SK-N-SH (cell line): ENCODE data around the gene ABR. TPM values are rescaled to one million over a fixed set of nuclear protein-coding genes. Genes with fewer than 3 reads are reported as not detected.
A peak's percentile ranks its signal among the peaks of the same experiment; 100 is the strongest.

ENCODE experiments used
- CTCF ChIA-PET: fragments of 300-600, 350-600 bp; formaldehyde crosslinking; extraction: SDS; loops from one replicate; lab custom pipeline; 2021; lab: Yijun Ruan, JAX
- POLR2A ChIA-PET: fragments of 350-600 bp; sonication (Branson Sonifier 250); formaldehyde crosslinking; extraction: SDS; loops from one replicate; lab custom pipeline; 2020; ENCODE audit warnings: antibody characterized with exemption, inconsistent platforms; lab: Yijun Ruan, JAX
- DNase-seq: peaks from one replicate; pipeline ENCODE4 v3.0.0; 2012
- H2AFZ ChIP-seq: fragments of 200-600 bp; sonication (generic); 2 replicates; pipeline ENCODE4 v1.8.1; 2016; ENCODE audit warnings: antibody characterized with exemption, mild to moderate bottlenecking, low read depth
- H3F3A ChIP-seq: fragments of 200-600 bp; sonication (generic); replicated peaks from 2 replicates; pipeline ENCODE3; 2016; ENCODE audit warnings: antibody characterized with exemption, mild to moderate bottlenecking; ENCODE audit not compliant: insufficient read depth
- H3K27ac ChIP-seq, 2 experiments: fragments of 200-500 bp in 1 of 2; fragments of 200-600 bp in 1 of 2; sonication (Bioruptor generic) in 1 of 2; sonication (generic), shearing (Covaris generic) in 1 of 2; 2 replicates each; pipeline versions ENCODE4 v1.5.1 to v1.6.1; 2014 to 2016; ENCODE audit warnings: low read depth in 2 of 2, inconsistent platforms in 1 of 2, low read length in 1 of 2, mild to moderate bottlenecking in 1 of 2, mixed read lengths in 1 of 2
- H3K27me3 ChIP-seq: fragments of 200-600 bp; sonication (generic), shearing (Covaris generic); 2 replicates; pipeline ENCODE4 v1.6.1; 2016; ENCODE audit warnings: mixed run types; ENCODE audit not compliant: insufficient read depth
- H3K36me3 ChIP-seq, 2 experiments: fragments of 200-500 bp in 1 of 2; fragments of 200-600 bp in 1 of 2; sonication (Bioruptor generic) in 1 of 2; sonication (generic) in 1 of 2; replicated peaks in 1 of 2; 2 replicates each; pipeline versions ENCODE3 to v1.5.1; 2014 to 2016; ENCODE audit warnings: low read length in 1 of 2, mild to moderate bottlenecking in 1 of 2; ENCODE audit not compliant: insufficient read depth in 2 of 2, control insufficient read depth in 1 of 2
- H3K4me1 ChIP-seq, 2 experiments: fragments of 200-500 bp in 1 of 2; fragments of 200-600 bp in 1 of 2; sonication (Bioruptor generic) in 1 of 2; sonication (generic), shearing (Covaris generic) in 1 of 2; 2 replicates each; pipeline versions ENCODE4 v1.5.1 to v1.6.1; 2014 to 2016; ENCODE audit warnings: low read depth in 1 of 2, low read length in 1 of 2, mixed run types in 1 of 2; ENCODE audit not compliant: insufficient read depth in 2 of 2, control insufficient read depth in 1 of 2
- H3K4me2 ChIP-seq: fragments of 200-600 bp; sonication (generic), shearing (Covaris generic); 2 replicates; pipeline ENCODE4 v1.6.1; 2017; ENCODE audit warnings: mixed run types
- H3K4me3 ChIP-seq, 2 experiments: fragments of 200-500 bp in 1 of 2; fragments of 200-600 bp in 1 of 2; sonication (Bioruptor generic) in 1 of 2; sonication (generic), shearing (Covaris generic) in 1 of 2; 2 replicates each; pipeline versions ENCODE4 v1.5.1 to v1.8.1; 2014 to 2016; ENCODE audit warnings: low read depth in 2 of 2, inconsistent platforms in 1 of 2, low read length in 1 of 2, mild to moderate bottlenecking in 1 of 2, mixed read lengths in 1 of 2, moderate library complexity in 1 of 2
- H3K79me2 ChIP-seq: fragments of 200-600 bp; sonication (generic); 2 replicates; pipeline ENCODE4 v1.8.1; 2017; ENCODE audit warnings: mild to moderate bottlenecking; ENCODE audit not compliant: insufficient read depth
- H3K9ac ChIP-seq: fragments of 200-600 bp; sonication (generic); 2 replicates; pipeline ENCODE4 v1.6.1; 2017; ENCODE audit warnings: mixed run types
- H3K9me2 ChIP-seq: fragments of 200-600 bp; sonication (generic); 2 replicates; pipeline ENCODE4 v1.6.1; 2017; ENCODE audit warnings: mixed run types
- H3K9me3 ChIP-seq: fragments of 200-600 bp; sonication (generic); 2 replicates; pipeline ENCODE4 v1.6.1; 2017; ENCODE audit warnings: mixed run types, mild to moderate bottlenecking, moderate library complexity
- H4K20me1 ChIP-seq: fragments of 200-600 bp; sonication (generic); 2 replicates; pipeline ENCODE4 v1.6.1; 2017; ENCODE audit warnings: mild to moderate bottlenecking, mixed run types; ENCODE audit not compliant: insufficient read depth
- ELF1 ChIP-seq: IDR thresholded peaks from 2 replicates; pipeline ENCODE4 v1.4.0; 2012
- EP300 ChIP-seq, 2 experiments: IDR thresholded peaks; 2 replicates each; pipeline versions ENCODE4 v1.4.0 to v1.6.1; 2012; ENCODE audit warnings: borderline replicate concordance in 1 of 2, low read depth in 1 of 2, low read length in 1 of 2
- GABPA ChIP-seq: IDR thresholded peaks from 2 replicates; pipeline ENCODE4 v1.4.0; 2012; ENCODE audit warnings: low read depth, mild to moderate bottlenecking
- GATA2 ChIP-seq: sonication (generic); formaldehyde crosslinking; IDR thresholded peaks from 2 replicates; pipeline ENCODE4 v1.5.0; 2020; ENCODE audit warnings: mild to moderate bottlenecking, missing genetic modification reagents
- JUND ChIP-seq: IDR thresholded peaks from 2 replicates; pipeline ENCODE4 v1.4.0; 2012
- MEF2A ChIP-seq: IDR thresholded peaks from 2 replicates; pipeline ENCODE4 v1.4.0; 2012; ENCODE audit warnings: low read depth, borderline replicate concordance
- NFIC ChIP-seq: IDR thresholded peaks from 2 replicates; pipeline ENCODE4 v1.4.0; 2012; ENCODE audit warnings: borderline replicate concordance
- NRF1 ChIP-seq: IDR thresholded peaks from 2 replicates; pipeline ENCODE4 v1.6.1; 2012; ENCODE audit warnings: low read depth, mild to moderate bottlenecking, low read length
- RCOR1 ChIP-seq: fragments of 150-350 bp; IDR thresholded peaks from 2 replicates; pipeline ENCODE4 v1.6.1; 2017; ENCODE audit warnings: antibody characterized with exemption, low read length
- SIN3A ChIP-seq: IDR thresholded peaks from 2 replicates; pipeline ENCODE4 v1.6.1; 2012; ENCODE audit warnings: low read depth, mild to moderate bottlenecking, low read length, moderate library complexity, borderline replicate concordance
- TAF1 ChIP-seq: IDR thresholded peaks from 2 replicates; pipeline ENCODE4 v1.6.1; 2012; ENCODE audit warnings: low read depth, mild to moderate bottlenecking, low read length, moderate library complexity, borderline replicate concordance
- TEAD4 ChIP-seq: IDR thresholded peaks from 2 replicates; pipeline ENCODE4 v1.4.0; 2012; ENCODE audit warnings: mild to moderate bottlenecking, borderline replicate concordance; ENCODE audit not compliant: insufficient read depth
- WGBS: methylation state at CpG from one replicate; pipeline ENCODE4 v1.1.6; 2017; ENCODE audit warnings: low lambda C conversion rate; 5-methylcytosine and 5-hydroxymethylcytosine counted together
- polyA plus RNA-seq, 3 experiments: library from polyadenylated mRNA; depleted of rRNA; stranded (reverse); fragments of >200 nt; gene quantifications; 2 replicates each; pipeline ENCODE4 v1.2.3, GENCODE V29; 2012
- TF ChIP-seq, protein P1 (sequence below): IDR thresholded peaks from 2 replicates; pipeline ENCODE4 v1.4.0; 2012; ENCODE audit warnings: low read depth, borderline replicate concordance
- TF ChIP-seq, protein P2 (sequence below): fragments of 150-350 bp; IDR thresholded peaks from 2 replicates; pipeline ENCODE4 v1.6.1; 2016; ENCODE audit warnings: mild to moderate bottlenecking, low read depth, low read length
- TF ChIP-seq, protein P3 (sequence below): IDR thresholded peaks from 2 replicates; pipeline ENCODE4 v1.6.1; 2012; ENCODE audit warnings: mild to moderate bottlenecking, low read depth, low read length, moderate library complexity
- TF ChIP-seq, protein P4 (sequence below): IDR thresholded peaks from 2 replicates; pipeline ENCODE4 v1.4.0; 2012; ENCODE audit warnings: low read depth, borderline replicate concordance
- TF ChIP-seq, protein P5 (sequence below): IDR thresholded peaks from 2 replicates; pipeline ENCODE4; 2012

Gene ABR
- polyA plus RNA-seq, 1 of the 3 experiments (the other 2 are of a cell fraction) = 117 TPM

DNA sequence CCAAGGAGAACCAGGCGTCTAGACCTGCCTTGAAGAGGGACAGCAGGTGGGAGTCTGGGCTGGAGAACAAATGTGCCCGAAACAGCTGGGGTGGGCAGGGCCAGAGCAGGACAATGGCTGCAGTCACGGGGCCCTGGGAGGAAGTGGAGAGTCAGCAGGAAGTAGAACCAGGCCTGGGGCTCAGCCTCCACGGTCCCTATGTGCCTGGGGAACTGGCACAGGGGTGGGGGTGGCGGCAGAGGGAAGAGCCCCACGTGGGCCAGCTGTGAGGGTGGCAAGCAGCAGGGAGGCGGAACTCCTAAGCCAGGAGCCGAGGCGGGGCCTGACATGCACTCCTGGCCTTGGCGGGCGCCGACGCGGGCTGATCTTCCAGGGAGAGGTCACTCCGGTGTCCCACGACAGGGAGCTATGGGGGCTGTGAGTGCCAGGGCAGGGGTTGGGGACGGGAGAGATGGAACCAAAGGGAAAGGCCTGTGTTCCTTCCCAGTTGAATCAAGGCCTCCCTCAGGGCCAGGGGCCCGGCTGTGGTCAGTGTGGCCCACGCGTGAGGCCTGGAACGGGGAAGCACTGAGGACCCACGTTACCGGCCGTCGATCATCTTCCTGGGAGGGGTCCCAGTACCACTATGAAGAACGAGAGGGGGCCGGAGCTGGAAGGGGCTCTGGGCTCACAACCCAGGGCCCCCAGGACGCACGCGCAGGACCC, 140.1 kb downstream of the ABR start (continued):
- TF ChIP-seq, protein P1, sequence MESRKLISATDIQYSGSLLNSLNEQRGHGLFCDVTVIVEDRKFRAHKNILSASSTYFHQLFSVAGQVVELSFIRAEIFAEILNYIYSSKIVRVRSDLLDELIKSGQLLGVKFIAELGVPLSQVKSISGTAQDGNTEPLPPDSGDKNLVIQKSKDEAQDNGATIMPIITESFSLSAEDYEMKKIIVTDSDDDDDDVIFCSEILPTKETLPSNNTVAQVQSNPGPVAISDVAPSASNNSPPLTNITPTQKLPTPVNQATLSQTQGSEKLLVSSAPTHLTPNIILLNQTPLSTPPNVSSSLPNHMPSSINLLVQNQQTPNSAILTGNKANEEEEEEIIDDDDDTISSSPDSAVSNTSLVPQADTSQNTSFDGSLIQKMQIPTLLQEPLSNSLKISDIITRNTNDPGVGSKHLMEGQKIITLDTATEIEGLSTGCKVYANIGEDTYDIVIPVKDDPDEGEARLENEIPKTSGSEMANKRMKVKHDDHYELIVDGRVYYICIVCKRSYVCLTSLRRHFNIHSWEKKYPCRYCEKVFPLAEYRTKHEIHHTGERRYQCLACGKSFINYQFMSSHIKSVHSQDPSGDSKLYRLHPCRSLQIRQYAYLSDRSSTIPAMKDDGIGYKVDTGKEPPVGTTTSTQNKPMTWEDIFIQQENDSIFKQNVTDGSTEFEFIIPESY = no peak
- TF ChIP-seq, protein P2, sequence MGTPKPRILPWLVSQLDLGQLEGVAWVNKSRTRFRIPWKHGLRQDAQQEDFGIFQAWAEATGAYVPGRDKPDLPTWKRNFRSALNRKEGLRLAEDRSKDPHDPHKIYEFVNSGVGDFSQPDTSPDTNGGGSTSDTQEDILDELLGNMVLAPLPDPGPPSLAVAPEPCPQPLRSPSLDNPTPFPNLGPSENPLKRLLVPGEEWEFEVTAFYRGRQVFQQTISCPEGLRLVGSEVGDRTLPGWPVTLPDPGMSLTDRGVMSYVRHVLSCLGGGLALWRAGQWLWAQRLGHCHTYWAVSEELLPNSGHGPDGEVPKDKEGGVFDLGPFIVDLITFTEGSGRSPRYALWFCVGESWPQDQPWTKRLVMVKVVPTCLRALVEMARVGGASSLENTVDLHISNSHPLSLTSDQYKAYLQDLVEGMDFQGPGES = no peak
- TF ChIP-seq GATA2 (no peak), ELF1 (no peak)
- TF ChIP-seq, protein P3, sequence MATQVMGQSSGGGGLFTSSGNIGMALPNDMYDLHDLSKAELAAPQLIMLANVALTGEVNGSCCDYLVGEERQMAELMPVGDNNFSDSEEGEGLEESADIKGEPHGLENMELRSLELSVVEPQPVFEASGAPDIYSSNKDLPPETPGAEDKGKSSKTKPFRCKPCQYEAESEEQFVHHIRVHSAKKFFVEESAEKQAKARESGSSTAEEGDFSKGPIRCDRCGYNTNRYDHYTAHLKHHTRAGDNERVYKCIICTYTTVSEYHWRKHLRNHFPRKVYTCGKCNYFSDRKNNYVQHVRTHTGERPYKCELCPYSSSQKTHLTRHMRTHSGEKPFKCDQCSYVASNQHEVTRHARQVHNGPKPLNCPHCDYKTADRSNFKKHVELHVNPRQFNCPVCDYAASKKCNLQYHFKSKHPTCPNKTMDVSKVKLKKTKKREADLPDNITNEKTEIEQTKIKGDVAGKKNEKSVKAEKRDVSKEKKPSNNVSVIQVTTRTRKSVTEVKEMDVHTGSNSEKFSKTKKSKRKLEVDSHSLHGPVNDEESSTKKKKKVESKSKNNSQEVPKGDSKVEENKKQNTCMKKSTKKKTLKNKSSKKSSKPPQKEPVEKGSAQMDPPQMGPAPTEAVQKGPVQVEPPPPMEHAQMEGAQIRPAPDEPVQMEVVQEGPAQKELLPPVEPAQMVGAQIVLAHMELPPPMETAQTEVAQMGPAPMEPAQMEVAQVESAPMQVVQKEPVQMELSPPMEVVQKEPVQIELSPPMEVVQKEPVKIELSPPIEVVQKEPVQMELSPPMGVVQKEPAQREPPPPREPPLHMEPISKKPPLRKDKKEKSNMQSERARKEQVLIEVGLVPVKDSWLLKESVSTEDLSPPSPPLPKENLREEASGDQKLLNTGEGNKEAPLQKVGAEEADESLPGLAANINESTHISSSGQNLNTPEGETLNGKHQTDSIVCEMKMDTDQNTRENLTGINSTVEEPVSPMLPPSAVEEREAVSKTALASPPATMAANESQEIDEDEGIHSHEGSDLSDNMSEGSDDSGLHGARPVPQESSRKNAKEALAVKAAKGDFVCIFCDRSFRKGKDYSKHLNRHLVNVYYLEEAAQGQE = no peak

DNA sequence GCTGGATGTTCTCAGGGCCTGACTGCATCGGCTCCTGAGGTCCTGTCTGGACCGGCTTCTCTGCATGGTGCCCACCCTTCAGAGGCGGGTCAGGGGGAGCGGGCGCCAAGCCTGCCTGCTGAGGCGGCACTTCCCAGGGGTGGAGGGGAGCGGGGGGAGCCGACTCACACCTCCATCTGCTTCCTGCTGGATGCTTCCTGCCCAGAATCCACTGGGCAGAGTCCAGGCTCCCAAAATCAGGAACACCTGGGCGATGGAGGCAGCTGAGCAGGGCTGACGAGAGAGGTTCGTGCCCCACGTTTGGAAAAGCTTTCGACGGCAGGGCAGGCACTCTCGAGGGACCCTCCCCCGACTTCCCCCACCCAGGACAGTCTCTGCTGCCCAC, 140.7 kb downstream of the ABR start:
- no peak overlapping the region for H2AFZ ChIP-seq
- H3K4me2 ChIP-seq = no peak overlapping the region
- CTCF ChIA-PET = interaction anchor here (1.3 to 7.2 kb wide), 4 partner anchors 8 to 42 kb away, joined by 3 to 54 read pairs (median 5); partner anchors contain the start of gene TIMM22

More for the DNA sequence above, 140.7 kb downstream of the ABR start:
- Histone ChIP-seq H3K4me1 (peaks cover 0 to 13% of the 10 kb centered on the region in 2 experiments; a peak in 1 of 4 replicates), H3K9ac (no peak overlapping the region), H4K20me1 (peaks cover 45% of the 10 kb centered on the region), H3K79me2 (peaks cover 12% of the 10 kb centered on the region; the same call in 1 of the 2 replicates), H3K9me2 (no peaks in the 10 kb centered on the region), H3K4me3 (no peak overlapping the region), H3F3A (peaks cover 5% of the 10 kb centered on the region), H3K27me3 (no peaks in the 10 kb centered on the region), H3K27ac (peak overlapping the region in 1 of 2 experiments; percentile 11; a peak in 1 of 4 replicates), H3K9me3 (no peaks in the 10 kb centered on the region), H3K36me3 (peaks cover 0 to 17% of the 10 kb centered on the region in 2 experiments)
- DNase-seq = no peak
- WGBS = 90% methylated on average over 9 of the region's 16 CpGs
- POLR2A ChIA-PET = no interaction called here
- TF ChIP-seq, protein P4, sequence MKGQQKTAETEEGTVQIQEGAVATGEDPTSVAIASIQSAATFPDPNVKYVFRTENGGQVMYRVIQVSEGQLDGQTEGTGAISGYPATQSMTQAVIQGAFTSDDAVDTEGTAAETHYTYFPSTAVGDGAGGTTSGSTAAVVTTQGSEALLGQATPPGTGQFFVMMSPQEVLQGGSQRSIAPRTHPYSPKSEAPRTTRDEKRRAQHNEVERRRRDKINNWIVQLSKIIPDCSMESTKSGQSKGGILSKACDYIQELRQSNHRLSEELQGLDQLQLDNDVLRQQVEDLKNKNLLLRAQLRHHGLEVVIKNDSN = no peak
- TF ChIP-seq JUND = no peak
- no peak for TF ChIP-seq EP300 (IDR thresholded peaks at IDR 0.05; ENCODE audit: borderline replicate concordance in 1 of 2, low read depth in 1 of 2, low read length in 1 of 2)
- no peak for TF ChIP-seq GATA2
- TF ChIP-seq GABPA = no peak
- TF ChIP-seq MEF2A = no peak
- no peak for TF ChIP-seq NRF1
- TF ChIP-seq TEAD4 = no peak
- TF ChIP-seq, protein P5, sequence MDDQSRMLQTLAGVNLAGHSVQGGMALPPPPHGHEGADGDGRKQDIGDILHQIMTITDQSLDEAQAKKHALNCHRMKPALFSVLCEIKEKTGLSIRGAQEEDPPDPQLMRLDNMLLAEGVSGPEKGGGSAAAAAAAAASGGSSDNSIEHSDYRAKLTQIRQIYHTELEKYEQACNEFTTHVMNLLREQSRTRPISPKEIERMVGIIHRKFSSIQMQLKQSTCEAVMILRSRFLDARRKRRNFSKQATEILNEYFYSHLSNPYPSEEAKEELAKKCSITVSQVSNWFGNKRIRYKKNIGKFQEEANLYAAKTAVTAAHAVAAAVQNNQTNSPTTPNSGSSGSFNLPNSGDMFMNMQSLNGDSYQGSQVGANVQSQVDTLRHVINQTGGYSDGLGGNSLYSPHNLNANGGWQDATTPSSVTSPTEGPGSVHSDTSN = no peak
- TF ChIP-seq TAF1 = no peak
- TF ChIP-seq NFIC = no peak
- TF ChIP-seq SIN3A = no peak
- TF ChIP-seq RCOR1 = no peak
